Neural crest cell (in vitro differentiated cells): ENCODE data around the gene SIPA1L3. TPM values are rescaled to one million over a fixed set of nuclear protein-coding genes. Genes with fewer than 3 reads are reported as not detected.

Experiments
- DNase-seq: peaks from one replicate; pipeline ENCODE4 v3.0.0; 2021; ENCODE audit warnings: low read depth, mixed read lengths, low spot score
- H3K27ac Mint-ChIP-seq: one replicate; pipeline ENCODE4 v1.8.0; 2021; ENCODE audit warnings: mild to moderate bottlenecking, mixed read lengths; ENCODE audit not compliant: unreplicated experiment
- H3K27me3 Mint-ChIP-seq: 2 replicates; pipeline ENCODE4 v1.8.0; 2021; ENCODE audit warnings: low read depth, mild to moderate bottlenecking, mixed read lengths
- H3K36me3 Mint-ChIP-seq: 2 replicates; pipeline ENCODE4 v1.8.0; 2021; ENCODE audit warnings: low read depth, mild to moderate bottlenecking, mixed read lengths
- H3K4me1 Mint-ChIP-seq: 2 replicates; pipeline ENCODE4 v1.8.0; 2021; ENCODE audit warnings: mixed read lengths
- H3K4me3 Mint-ChIP-seq: one replicate; pipeline ENCODE4 v1.8.0; 2021; ENCODE audit warnings: mild to moderate bottlenecking, mixed read lengths
- H3K9me3 Mint-ChIP-seq: 2 replicates; pipeline ENCODE4 v1.8.0; 2021; ENCODE audit warnings: mixed read lengths
- CTCF ChIP-seq: fragments of 200-600 bp; sonication (generic); conservative IDR thresholded peaks from 2 replicates; pipeline ENCODE4 v1.5.0; 2021; ENCODE audit warnings: antibody characterized with exemption, mild to moderate bottlenecking
- total RNA-seq: library from RNA; stranded (reverse); gene quantifications from 2 replicates; pipeline ENCODE4 v1.2.1, GENCODE V29; 2021

SIPA1L3 gene
- total RNA-seq, 1 donor from 2014 or later = 41.2 TPM

- no peak for TF ChIP-seq CTCF
- H3K4me1 Mint-ChIP-seq = peaks cover 4% of the 10 kb centered on the region
- H3K4me3 Mint-ChIP-seq = no peak overlapping the region
- no peaks in the 10 kb centered on the region for H3K27me3 Mint-ChIP-seq
- H3K9me3 Mint-ChIP-seq = no peaks in the 10 kb centered on the region
- H3K36me3 Mint-ChIP-seq = peaks cover 2% of the 10 kb centered on the region
- DNase-seq = no peak
- H3K27ac Mint-ChIP-seq = peak overlapping the region; percentile 35
Observed at GRCh38 chr19:37999309-38000213, 92.6 kb downstream of the SIPA1L3 start.

- Mint-ChIP-seq H3K36me3 (no peaks in the 10 kb centered on the region), H3K4me1 (peaks cover 6% of the 10 kb centered on the region), H3K27me3 (no peaks in the 10 kb centered on the region), H3K4me3 (no peak overlapping the region), H3K9me3 (no peaks in the 10 kb centered on the region), H3K27ac (no peak overlapping the region)
- no peak for TF ChIP-seq CTCF
- no peak for DNase-seq
Observed at GRCh38 chr19:38001158-38001781, 94.3 kb downstream of the SIPA1L3 start.

- Mint-ChIP-seq H3K9me3 (no peaks in the 10 kb centered on the region), H3K36me3 (no peaks in the 10 kb centered on the region), H3K4me1 (peaks cover 17% of the 10 kb centered on the region), H3K27ac (no peak overlapping the region), H3K4me3 (no peak overlapping the region), H3K27me3 (no peaks in the 10 kb centered on the region)
- DNase-seq = peak; percentile 43
- no peak for TF ChIP-seq CTCF
Observed at GRCh38 chr19:38003438-38004185, 96.6 kb downstream of the SIPA1L3 start.

GRCh38 chr19:38004186-38004520 is 97.1 kb downstream of the SIPA1L3 start:
- Mint-ChIP-seq H3K27me3 (no peaks in the 10 kb centered on the region), H3K36me3 (no peaks in the 10 kb centered on the region), H3K9me3 (no peaks in the 10 kb centered on the region), H3K4me3 (no peak overlapping the region), H3K27ac (no peak overlapping the region), H3K4me1 (peaks cover 17% of the 10 kb centered on the region)
- no peak for TF ChIP-seq CTCF
- no peak for DNase-seq

GRCh38 chr19:38004521-38005223 is 97.7 kb downstream of the SIPA1L3 start:
- no peak overlapping the region for H3K4me3 Mint-ChIP-seq

More at GRCh38 chr19:38004521-38005223, 97.7 kb downstream of the SIPA1L3 start:
- DNase-seq = peak; percentile 56
- no peaks in the 10 kb centered on the region for H3K9me3 Mint-ChIP-seq
- H3K4me1 Mint-ChIP-seq = peaks cover 14% of the 10 kb centered on the region
- no peak for TF ChIP-seq CTCF
- H3K27me3 Mint-ChIP-seq = no peaks in the 10 kb centered on the region
- H3K36me3 Mint-ChIP-seq = no peaks in the 10 kb centered on the region
- no peak overlapping the region for H3K27ac Mint-ChIP-seq
